ENCODE results near the gene TMX4. TPM values are rescaled to one million over a fixed set of nuclear protein-coding genes. Genes with fewer than 3 reads are reported as not detected.
"Not testable (repeated sequence)": the region's sequence is repeated elsewhere in the genome, so short reads cannot be mapped to it uniquely, and the experiment has no call there.

The TMX4 gene
- polyA plus RNA-seq, 5 donors = 18.3 to 27.5 (median 25.7) TPM

DNA sequence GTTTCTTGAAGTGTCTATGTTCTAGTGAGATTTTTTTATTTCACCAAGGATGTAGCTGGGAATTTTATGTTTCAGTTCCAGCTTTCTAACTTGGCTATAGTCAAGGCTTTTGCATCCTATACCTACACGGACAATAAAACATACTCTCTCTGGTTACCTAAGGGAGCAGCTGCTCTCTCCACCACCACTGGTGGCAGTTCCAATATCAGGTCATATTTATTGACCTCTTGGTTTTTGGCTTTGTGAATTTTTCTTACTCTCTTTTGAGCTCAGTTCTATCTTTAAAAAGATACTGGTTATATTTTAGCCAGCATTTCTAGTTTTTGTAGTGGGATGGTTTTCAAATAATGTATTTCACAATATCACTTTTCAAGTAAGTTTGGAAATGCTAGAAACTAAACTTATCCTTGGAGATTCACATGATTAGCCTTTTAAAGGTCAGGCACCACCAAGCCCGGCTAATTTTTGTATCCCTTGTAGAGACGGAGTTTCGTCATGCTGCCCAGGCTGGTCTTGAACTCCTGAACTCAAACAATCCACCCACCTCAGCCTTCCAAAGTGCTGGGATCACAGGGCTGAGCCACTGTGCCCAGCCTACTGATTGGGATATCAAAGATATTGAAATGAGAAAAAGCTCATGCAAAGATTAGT, 44.7 kb downstream of the TMX4 start:
- DNase-seq = no peak

DNA sequence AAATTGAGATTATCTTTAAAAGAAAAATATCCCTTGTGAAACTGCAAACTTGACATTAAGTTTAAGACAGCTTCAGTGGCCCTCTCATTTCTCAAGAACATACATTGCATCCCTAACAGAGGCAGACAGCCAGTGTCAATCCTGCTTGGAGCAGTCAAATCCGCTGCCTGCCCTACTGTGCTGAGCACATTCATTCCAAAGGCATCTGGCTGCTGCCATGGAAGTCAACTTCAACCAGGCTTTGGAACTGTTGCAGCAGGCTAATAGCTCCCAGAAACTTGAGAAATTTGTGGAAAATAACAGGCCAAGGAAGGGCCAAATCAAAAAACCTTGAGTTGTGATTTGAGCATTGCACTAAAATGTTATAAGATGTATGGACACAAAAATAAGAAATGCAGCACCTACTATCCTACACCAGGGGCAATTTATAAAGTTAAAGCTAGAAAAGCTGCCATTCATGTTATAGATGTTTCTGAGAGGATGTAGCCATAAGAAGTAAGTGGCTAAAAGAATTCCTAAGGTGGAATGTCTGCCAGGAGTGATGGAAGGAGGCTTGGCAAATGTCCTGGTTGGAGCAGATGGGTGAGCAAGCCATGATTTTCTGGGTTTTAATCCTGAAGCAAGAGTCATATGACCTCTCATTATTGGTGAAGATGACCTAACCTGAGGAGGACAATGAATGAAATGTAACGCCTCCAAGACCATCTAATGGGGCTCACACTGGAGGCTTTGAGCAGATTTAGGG, 47.9 kb downstream of the TMX4 start:
- no peak for DNase-seq

DNA sequence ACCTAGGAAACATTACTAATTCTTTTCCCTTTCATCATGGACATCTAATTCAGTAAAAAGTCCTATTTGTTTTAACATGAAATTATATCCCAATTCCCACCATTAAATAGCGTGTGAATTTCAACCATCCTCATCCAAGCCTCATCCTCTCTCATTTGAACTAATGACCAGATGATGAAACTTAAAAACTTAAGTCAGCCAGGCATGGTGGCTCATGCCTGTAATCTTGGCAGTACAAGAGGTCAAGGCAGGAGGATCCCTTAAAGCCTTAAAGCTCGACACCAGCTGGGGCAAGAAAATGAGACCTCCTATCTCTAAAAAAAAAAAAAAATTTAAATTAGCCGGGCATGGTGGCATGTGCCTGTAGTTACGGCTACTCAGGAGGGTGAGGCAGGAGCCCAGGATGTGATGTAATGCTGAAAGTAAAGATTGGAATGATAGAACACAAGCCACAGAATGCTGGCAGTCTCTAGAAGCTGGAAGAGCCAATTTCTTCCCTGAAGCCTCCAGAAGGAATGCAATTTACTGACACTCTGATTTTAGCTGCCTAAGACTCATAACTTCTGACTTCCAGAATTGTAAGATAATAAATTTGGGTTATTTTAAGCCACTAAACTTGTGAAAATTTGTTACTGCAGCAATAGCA, 52.2 kb downstream of the TMX4 start:
- no peak for DNase-seq

DNA sequence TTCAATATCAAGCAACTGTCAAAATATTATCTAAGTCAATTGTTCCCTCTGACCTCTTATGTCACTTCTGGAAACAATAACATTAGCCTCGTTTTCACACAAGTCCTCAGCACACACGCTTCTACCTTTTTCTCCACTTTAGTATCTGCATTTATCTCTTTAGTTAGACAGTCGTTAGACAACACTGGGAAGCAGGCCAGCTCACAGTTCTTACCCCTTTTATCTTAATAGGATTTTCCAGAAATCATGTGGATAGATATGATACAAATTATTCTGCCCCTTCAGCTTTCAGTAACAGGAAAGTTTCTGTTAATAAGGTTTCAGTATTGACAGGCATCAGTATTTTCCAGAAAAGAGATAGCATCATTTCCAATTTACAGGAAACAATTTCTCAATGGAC, 53.4 kb downstream of the TMX4 start:
- DNase-seq = no peak

DNA sequence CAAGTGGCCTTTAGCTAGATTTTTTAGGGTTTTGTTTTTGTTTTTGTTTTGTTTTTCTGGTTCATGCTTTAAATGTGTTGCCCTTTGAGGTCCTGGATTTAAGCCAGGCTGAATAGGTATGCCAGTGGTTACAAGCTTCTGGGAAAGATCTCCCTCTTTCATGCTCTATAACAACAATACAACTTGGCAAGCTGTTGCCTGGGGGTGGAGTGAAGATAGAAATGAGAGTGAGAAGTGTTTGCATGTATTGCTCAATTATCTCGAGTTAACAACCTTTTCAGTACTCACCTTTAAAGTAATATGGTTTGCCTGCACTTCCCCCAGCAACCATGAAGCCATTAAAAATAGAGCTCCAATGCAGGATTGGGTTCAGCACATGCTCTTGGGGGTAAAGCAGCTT, 60.1 kb downstream of the TMX4 start:
- no peak for DNase-seq

DNA sequence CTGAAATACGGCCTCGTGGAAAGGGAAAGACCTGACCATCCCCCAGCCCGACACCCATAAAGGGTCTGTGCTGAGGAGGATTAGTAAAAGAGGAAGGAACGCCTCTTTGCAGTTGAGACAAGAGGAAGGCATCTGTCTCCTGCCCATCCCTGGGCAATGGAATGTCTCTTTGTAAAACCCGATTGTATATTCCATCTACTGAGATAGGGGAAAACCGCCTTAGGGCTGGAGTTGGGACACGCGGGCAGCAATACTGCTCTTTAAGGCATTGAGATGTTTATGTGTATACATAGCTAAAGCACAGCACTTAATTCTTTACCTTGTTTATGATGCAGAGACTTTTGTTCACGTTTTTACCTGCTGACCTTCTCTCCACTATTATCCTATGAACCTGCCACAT, 63.0 kb downstream of the TMX4 start:
- not testable (repeated sequence) for DNase-seq

DNA sequence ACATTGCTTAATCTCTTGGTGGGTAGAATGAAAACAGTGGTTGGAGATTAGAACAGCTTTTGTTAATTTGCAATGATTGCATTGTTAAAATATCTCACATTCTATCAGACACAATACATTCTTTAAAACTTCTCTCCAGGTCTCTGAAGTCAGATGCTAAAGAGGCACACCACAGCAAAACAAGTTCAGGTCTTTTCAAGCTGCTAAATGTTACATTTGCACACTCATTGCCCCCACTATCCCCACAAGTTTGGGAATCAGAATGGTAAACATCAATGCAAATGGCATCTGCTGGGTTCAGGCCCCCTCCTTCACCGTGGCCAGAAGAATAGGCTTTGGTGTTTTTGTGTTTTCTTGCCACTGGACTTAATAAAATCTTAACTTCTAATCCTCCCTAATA, 69.2 kb downstream of the TMX4 start:
- no peak for DNase-seq

DNA sequence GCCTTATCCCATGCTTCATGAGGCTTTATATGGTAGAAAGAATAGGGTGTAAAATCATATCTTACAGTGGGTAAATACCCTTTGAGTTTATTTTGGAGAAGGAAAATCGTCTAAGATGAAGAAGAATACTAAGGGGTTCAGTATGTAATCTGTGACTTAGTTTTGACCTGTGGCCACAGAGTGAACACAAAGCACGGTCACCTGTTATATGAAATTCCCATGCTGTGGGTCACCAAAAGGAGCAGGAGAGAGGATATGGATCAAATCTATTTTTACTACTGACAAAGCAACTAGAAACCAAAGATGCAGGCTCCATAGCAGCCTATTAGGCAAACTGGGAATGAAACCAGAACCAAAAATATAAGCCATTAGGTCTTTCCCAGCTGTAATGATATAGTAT, 75.7 kb downstream of the TMX4 start:
- no peak for DNase-seq

DNA sequence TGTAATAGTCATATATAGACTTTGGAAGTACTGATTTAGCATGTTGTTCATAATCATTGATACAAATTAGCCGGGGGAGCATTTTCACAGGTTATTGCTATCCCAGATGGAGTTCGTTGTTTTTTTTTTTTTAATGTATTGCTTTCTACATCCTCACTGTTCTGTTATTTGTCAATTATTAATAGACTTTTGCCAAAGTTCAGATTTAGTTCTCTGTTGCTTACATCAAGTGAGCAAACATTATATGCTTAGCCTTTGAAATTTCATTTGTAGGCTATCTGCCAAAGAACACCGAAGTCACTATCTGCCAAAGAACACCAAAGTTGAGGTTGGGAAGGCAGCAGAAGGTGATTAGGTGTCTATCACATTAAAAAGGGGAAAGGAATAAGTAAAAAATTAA, 79.2 kb downstream of the TMX4 start, which contains the start of gene HAO1:
Gene HAO1, minus strand, starts transcription at position 118 of the 400 bp plus-strand sequence. Its CDS starts 36 bp downstream, at position 82.
- DNase-seq = no peak

DNA sequence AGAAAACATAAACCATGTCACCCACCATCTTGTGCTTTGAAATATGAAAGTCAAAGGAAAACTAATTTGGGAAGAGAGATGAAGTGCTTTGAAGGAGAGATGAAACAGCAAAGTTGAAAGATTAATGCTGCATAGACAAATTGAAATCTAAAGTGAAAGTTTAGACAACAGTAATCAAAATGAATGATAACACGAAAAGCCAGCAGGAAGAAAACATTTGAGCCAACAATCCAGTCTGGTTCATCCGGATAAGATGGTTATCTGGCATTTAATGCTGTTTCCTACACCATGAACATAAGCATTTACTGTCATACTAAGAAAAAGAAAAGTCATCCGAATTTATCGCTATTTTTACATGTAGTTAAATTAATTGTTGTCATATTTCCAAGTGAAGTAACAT, 79.9 kb downstream of the TMX4 start:
- no peak for DNase-seq

DNA sequence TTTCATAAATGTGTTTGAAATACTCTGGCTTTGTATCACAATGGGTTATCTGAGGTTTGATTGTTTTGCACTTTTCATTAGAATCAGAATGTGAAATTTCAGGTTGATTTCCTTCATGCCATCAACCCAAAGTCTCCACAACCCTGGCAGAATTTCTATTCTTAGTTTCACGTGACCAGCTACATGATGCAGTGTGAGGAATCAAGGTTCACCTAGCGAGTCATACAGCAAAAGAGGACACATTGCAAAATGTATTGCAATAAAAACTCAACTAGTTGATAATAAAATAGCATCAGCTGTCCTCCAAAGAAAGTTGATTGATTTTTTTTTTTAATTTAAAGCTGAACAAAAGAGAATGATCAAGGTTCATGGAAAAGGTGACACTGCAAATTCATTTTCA, 81.5 kb downstream of the TMX4 start:
- no peak for DNase-seq

DNA sequence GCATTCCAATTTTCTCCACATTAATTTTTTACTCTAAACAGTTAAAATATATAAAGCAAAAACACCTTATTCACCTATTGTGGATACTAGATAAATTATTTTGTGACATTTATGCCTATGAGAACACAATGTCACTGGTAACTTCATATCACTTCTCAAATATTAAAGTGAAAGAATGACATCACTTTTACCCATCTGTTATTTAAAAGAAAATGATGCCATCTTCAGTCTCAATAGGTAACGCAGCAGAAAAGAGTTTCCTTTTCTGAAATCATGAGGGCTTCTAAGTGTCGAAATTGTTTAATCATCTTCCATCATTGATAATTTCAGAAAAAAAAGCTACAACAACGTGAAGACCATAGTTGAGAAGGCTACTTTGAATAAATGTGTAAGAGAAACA, 82.2 kb downstream of the TMX4 start:
- DNase-seq = no peak

DNA sequence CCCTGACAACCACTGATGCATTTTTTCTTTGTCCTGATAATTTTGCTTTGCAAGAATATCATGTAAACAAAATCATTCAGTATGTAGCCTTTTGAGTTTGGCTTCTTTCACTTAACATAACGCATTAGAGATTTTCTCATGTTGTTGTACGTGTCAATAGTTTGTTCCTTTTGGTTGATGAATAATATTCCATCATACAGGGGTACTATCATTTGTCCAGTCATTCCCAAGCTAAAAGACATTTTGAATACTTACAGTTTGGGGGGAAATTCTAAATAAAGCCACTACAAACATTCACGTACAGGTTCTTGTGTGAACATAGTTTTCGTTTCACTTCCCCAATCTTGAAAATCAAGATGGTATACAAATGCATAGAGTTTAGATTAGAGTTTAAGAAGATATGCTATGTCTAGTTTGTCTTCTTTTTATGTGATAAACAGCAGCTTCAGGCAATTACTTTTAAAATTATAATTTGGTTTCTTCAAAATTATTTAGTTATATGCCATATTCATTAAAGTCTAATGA, 84.5 kb downstream of the TMX4 start:
- DNase-seq = no peak

DNA sequence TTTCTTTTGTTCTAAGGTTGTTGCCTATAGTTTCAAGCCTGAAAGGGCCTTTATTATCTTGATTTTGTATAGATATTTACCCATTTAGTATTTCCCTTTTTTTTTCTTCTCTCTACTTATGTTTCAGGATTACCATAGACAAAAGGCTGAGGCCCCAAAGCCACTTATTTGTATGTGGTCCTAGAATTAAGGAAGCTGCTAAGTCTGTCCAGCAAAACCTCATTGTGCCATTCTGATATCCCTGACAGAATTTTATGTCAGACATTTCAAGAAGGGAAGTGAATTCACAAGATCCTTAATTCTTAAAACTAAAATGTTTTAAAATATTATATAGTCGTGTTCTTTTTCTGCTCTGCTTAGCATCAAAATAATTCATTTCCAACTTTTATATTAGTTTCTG, 86.2 kb downstream of the TMX4 start:
- DNase-seq = no peak

DNA sequence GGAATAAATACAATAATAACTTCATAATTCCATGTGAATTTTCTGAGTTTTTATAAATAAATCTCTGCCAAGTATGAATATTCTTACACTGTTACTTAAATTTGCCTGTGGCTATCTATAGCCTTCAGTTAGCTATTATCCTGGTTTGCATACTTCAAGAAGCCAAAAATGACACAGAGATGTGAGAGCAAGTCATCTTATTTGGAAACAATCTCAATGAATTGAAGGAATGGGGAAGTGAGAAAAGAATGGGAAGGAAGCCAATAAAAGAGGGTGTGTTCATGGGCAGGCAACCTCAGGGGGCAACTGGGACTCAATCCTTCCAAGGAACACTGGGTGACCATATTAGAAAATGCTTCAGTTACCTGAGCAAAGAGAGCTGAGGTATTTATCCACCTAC, 89.2 kb downstream of the TMX4 start:
- no peak for DNase-seq

Other genes with a start within 250 kb of the TMX4 start
- under 1 TPM in 1 of 5 donors, not detected in 4; 0.13 TPM for gene HAO1, start 79.3 kb downstream of the TMX4 start, polyA plus RNA-seq (ENCODE audit: insufficient read depth in 1 of 5, insufficient read length in 5 of 5, low replicate concordance in 1 of 5)
- gene PLCB1, start 112.5 kb upstream of the TMX4 start, polyA plus RNA-seq (ENCODE audit: insufficient read depth in 1 of 5, insufficient read length in 5 of 5, low replicate concordance in 1 of 5) = 10 to 100 TPM; 11.8 to 27.1 (median 19.5) TPM